OCI-LY1 (cell line): Measurements from ENCODE around the gene BIVM.

ENCODE experiments used
- H2AFZ ChIP-seq: fragments of 200-600 bp; sonication (generic), shearing (Covaris generic); 2 replicates; pipeline ENCODE4 v1.6.0; 2014; ENCODE audit warnings: antibody characterized with exemption, mild to moderate bottlenecking, low read length
- H3F3A ChIP-seq: fragments of 200-600 bp; sonication (generic), shearing (Covaris generic); 2 replicates; pipeline ENCODE4 v1.6.0; 2014; ENCODE audit warnings: mild to moderate bottlenecking, antibody characterized with exemption, low read length, moderate library complexity; ENCODE audit not compliant: insufficient read depth
- H3K27ac ChIP-seq: fragments of 200-600 bp; sonication (generic); 2 replicates; pipeline ENCODE4 v1.5.1; 2014; ENCODE audit warnings: low read length, mixed run types, mild to moderate bottlenecking, low read depth; ENCODE audit not compliant: poor library complexity, severe bottlenecking
- H3K27me3 ChIP-seq: fragments of 200-600 bp; sonication (generic); 2 replicates; pipeline ENCODE4 v1.6.0; 2014; ENCODE audit warnings: antibody characterized with exemption, mild to moderate bottlenecking, low read length, moderate library complexity; ENCODE audit not compliant: insufficient read depth
- H3K36me3 ChIP-seq: fragments of 200-600 bp; sonication (generic); 2 replicates; pipeline ENCODE4 v1.6.1; 2014; ENCODE audit warnings: mild to moderate bottlenecking, antibody characterized with exemption, low read length, moderate library complexity, mixed read lengths; ENCODE audit not compliant: insufficient read depth
- H3K4me1 ChIP-seq: fragments of 200-600 bp; sonication (generic); 2 replicates; pipeline ENCODE4 v1.5.1; 2014; ENCODE audit warnings: mild to moderate bottlenecking, low read length, moderate library complexity; ENCODE audit not compliant: insufficient read depth, severe bottlenecking
- H3K4me2 ChIP-seq: fragments of 200-600 bp; sonication (generic), shearing (Covaris generic); 2 replicates; pipeline ENCODE4 v1.6.1; 2014; ENCODE audit warnings: low read length
- H3K4me3 ChIP-seq: fragments of 200-600 bp; sonication (generic); 2 replicates; pipeline ENCODE4 v1.5.1; 2014; ENCODE audit warnings: low read length, low read depth, mild to moderate bottlenecking, mixed read lengths; ENCODE audit not compliant: poor library complexity, severe bottlenecking
- H3K79me2 ChIP-seq: fragments of 200-600 bp; shearing (Covaris generic); 2 replicates; pipeline ENCODE4 v1.6.1; 2016; ENCODE audit warnings: mixed run types, low read length, mixed read lengths; ENCODE audit not compliant: insufficient read depth
- H3K9ac ChIP-seq: fragments of 200-600 bp; sonication (generic), shearing (Covaris generic); 2 replicates; pipeline ENCODE4 v1.6.1; 2014; ENCODE audit warnings: mild to moderate bottlenecking, low read length, mixed read lengths
- H3K9me2 ChIP-seq: fragments of 200-600 bp; sonication (generic), shearing (Covaris generic); 2 replicates; pipeline ENCODE4 v1.6.1; 2014; ENCODE audit warnings: low read depth, mild to moderate bottlenecking, low read length, mixed read lengths
- H3K9me3 ChIP-seq: fragments of 200-600 bp; shearing (Covaris generic); 2 replicates; pipeline ENCODE4 v1.6.1; 2014; ENCODE audit warnings: low read length, mixed read lengths
- H4K20me1 ChIP-seq: fragments of 200-600 bp; sonication (generic), shearing (Covaris generic); 2 replicates; pipeline ENCODE4 v1.6.0; 2016; ENCODE audit warnings: mild to moderate bottlenecking, low read length; ENCODE audit not compliant: insufficient read depth
- CTCF ChIP-seq: fragments of 200-600 bp; sonication (generic), shearing (Covaris generic); IDR thresholded peaks from 2 replicates; pipeline ENCODE4 v1.5.1; 2017; ENCODE audit warnings: mild to moderate bottlenecking, antibody characterized with exemption, low read length, moderate library complexity, mixed read lengths
- EZH2 ChIP-seq: fragments of 200-600 bp; sonication (generic), shearing (Covaris generic); IDR thresholded peaks from 2 replicates; pipeline ENCODE4 v1.8.0; 2017; ENCODE audit warnings: borderline replicate concordance, mixed run types, mild to moderate bottlenecking, antibody characterized with exemption, low read length, moderate library complexity, mixed read lengths

The BIVM gene

GRCh38 chr13:102825400-102825799, 26.5 kb downstream of the BIVM start:
- H3K36me3 ChIP-seq = no peaks in the 10 kb centered on the region
- 0 out of 2 replicates have a peak, but pooled peaks cover 7% of the 10 kb centered on the region for H3K9me3 ChIP-seq
- no peak for TF ChIP-seq CTCF
- TF ChIP-seq EZH2 = no peak
- H3K9me2 ChIP-seq = no peaks in the 10 kb centered on the region
- H3F3A ChIP-seq = no peaks in the 10 kb centered on the region
- H2AFZ ChIP-seq = no peak overlapping the region
- H3K27ac ChIP-seq = no peak overlapping the region
- H3K27me3 ChIP-seq = no peaks in the 10 kb centered on the region; the same call in 1 of the 2 replicates
- H3K9ac ChIP-seq = no peak overlapping the region
- no peak overlapping the region for H3K4me2 ChIP-seq
- H3K4me1 ChIP-seq = no peaks in the 10 kb centered on the region
- H4K20me1 ChIP-seq = no peaks in the 10 kb centered on the region
- no peaks in the 10 kb centered on the region for H3K79me2 ChIP-seq
- no peak overlapping the region for H3K4me3 ChIP-seq

- no peaks in the 10 kb centered on the region for H3K9me2 ChIP-seq
- no peaks in the 10 kb centered on the region; the same call in 1 of the 2 replicates for H3K27me3 ChIP-seq
- no peaks in the 10 kb centered on the region for H3F3A ChIP-seq
- H3K4me3 ChIP-seq = no peak overlapping the region
- no peaks in the 10 kb centered on the region for H4K20me1 ChIP-seq
- no peaks in the 10 kb centered on the region for H3K79me2 ChIP-seq
- H3K9ac ChIP-seq = no peak overlapping the region
- no peak overlapping the region for H3K27ac ChIP-seq
- H3K4me1 ChIP-seq = no peaks in the 10 kb centered on the region
- TF ChIP-seq CTCF (no peak), EZH2 (no peak)
- no peaks in the 10 kb centered on the region for H3K36me3 ChIP-seq
- no peak overlapping the region for H3K4me2 ChIP-seq
- H3K9me3 ChIP-seq = 0 out of 2 replicates have a peak, but pooled peaks cover 7% of the 10 kb centered on the region
- H2AFZ ChIP-seq = no peak overlapping the region
Observed at GRCh38 chr13:102825921-102826706, 27.2 kb downstream of the BIVM start.

GRCh38 chr13:102830646-102831045, 31.7 kb downstream of the BIVM start:
- Histone ChIP-seq H2AFZ (no peak overlapping the region), H3F3A (no peaks in the 10 kb centered on the region), H3K79me2 (no peaks in the 10 kb centered on the region), H3K4me1 (no peaks in the 10 kb centered on the region), H3K9me3 (no peaks in the 10 kb centered on the region), H3K9ac (no peak overlapping the region), H3K27me3 (no peaks in the 10 kb centered on the region), H3K36me3 (no peaks in the 10 kb centered on the region), H3K4me3 (no peak overlapping the region), H3K4me2 (no peak overlapping the region), H3K27ac (no peak overlapping the region), H3K9me2 (no peaks in the 10 kb centered on the region), H4K20me1 (no peaks in the 10 kb centered on the region)
- TF ChIP-seq CTCF (no peak), EZH2 (no peak)
